DOHH2 (cell line): ENCODE measurements around the gene MMRN2.
A peak's percentile ranks its signal among the peaks of the same experiment; 100 is the strongest.

Experiments
- H3F3A ChIP-seq: fragments of 200-600 bp; sonication (generic), shearing (Covaris generic); 2 replicates; pipeline ENCODE4 v1.6.0; 2016; ENCODE audit warnings: antibody characterized with exemption, mild to moderate bottlenecking; ENCODE audit not compliant: control insufficient read depth, insufficient read depth
- H3K27ac ChIP-seq: fragments of 200-600 bp; sonication (generic); 2 replicates; pipeline ENCODE4 v1.5.1; 2014; ENCODE audit warnings: low read depth, mild to moderate bottlenecking, low read length, moderate library complexity
- H3K27me3 ChIP-seq: fragments of 200-600 bp; sonication (generic); 2 replicates; pipeline ENCODE4 v1.6.1; 2014; ENCODE audit warnings: mild to moderate bottlenecking, low read length, mixed read lengths; ENCODE audit not compliant: control insufficient read depth
- H3K36me3 ChIP-seq: fragments of 200-600 bp; sonication (generic); 2 replicates; pipeline ENCODE4 v1.6.1; 2014; ENCODE audit warnings: mild to moderate bottlenecking, low read length, moderate library complexity, mixed read lengths; ENCODE audit not compliant: control insufficient read depth
- H3K4me1 ChIP-seq: fragments of 200-600 bp; sonication (generic); 2 replicates; pipeline ENCODE4 v1.6.1; 2014; ENCODE audit warnings: mild to moderate bottlenecking, low read length, mixed read lengths; ENCODE audit not compliant: control insufficient read depth
- H3K4me2 ChIP-seq: fragments of 200-600 bp; sonication (generic); 2 replicates; pipeline ENCODE4 v1.6.0; 2014; ENCODE audit warnings: mild to moderate bottlenecking, low read length, moderate library complexity
- H3K4me3 ChIP-seq: fragments of 200-600 bp; sonication (generic); 2 replicates; pipeline ENCODE4 v1.5.1; 2014; ENCODE audit warnings: mild to moderate bottlenecking, low read length, mixed read lengths
- H3K79me2 ChIP-seq: fragments of 200-600 bp; sonication (generic); 2 replicates; pipeline ENCODE4 v1.6.1; 2014; ENCODE audit warnings: mild to moderate bottlenecking, low read length, mixed read lengths; ENCODE audit not compliant: control insufficient read depth
- H3K9me2 ChIP-seq: fragments of 200-600 bp; sonication (generic); replicated peaks from 2 replicates; pipeline ENCODE4 v1.6.1; 2014; ENCODE audit warnings: mild to moderate bottlenecking, low read length, mixed read lengths; ENCODE audit not compliant: control insufficient read depth
- H3K9me3 ChIP-seq: fragments of 200-600 bp; sonication (generic); 2 replicates; pipeline ENCODE4 v1.6.1; 2014; ENCODE audit warnings: antibody characterized with exemption, low read length, mixed read lengths; ENCODE audit not compliant: control insufficient read depth, insufficient read depth
- H4K20me1 ChIP-seq: fragments of 200-600 bp; sonication (generic); 2 replicates; pipeline ENCODE4 v1.6.0; 2014; ENCODE audit warnings: low read depth, mild to moderate bottlenecking, antibody characterized with exemption, low read length, moderate library complexity; ENCODE audit not compliant: control insufficient read depth, insufficient read depth
- CTCF ChIP-seq: fragments of 200-600 bp; sonication (generic); IDR thresholded peaks from one replicate; pipeline ENCODE4 v1.5.1; 2014; ENCODE audit warnings: antibody characterized with exemption, mild to moderate bottlenecking, low read depth, low read length; ENCODE audit not compliant: poor library complexity, severe bottlenecking
- EZH2phosphoT487 ChIP-seq: fragments of 200-600 bp; sonication (generic); IDR thresholded peaks from 2 replicates; pipeline ENCODE4 v1.6.1; 2017; ENCODE audit warnings: borderline replicate concordance, mild to moderate bottlenecking, antibody characterized with exemption, low read length, moderate library complexity, mixed read lengths

The MMRN2 gene

GRCh38 chr10:86899670-86900276 lies 57.6 kb downstream of the MMRN2 start:
- Histone ChIP-seq H3K4me1 (no peaks in the 10 kb centered on the region), H4K20me1 (0 out of 2 replicates have a peak, but pooled peaks cover 3% of the 10 kb centered on the region), H3K36me3 (no peaks in the 10 kb centered on the region), H3K4me2 (no peak overlapping the region), H3F3A (no peaks in the 10 kb centered on the region), H3K9me2 (no peaks in the 10 kb centered on the region), H3K27ac (no peak overlapping the region), H3K27me3 (peaks cover 16% of the 10 kb centered on the region), H3K79me2 (no peaks in the 10 kb centered on the region), H3K9me3 (no peaks in the 10 kb centered on the region), H3K4me3 (no peak overlapping the region)
- TF ChIP-seq EZH2phosphoT487 (no peak), CTCF (peak; percentile 58)

DNA sequence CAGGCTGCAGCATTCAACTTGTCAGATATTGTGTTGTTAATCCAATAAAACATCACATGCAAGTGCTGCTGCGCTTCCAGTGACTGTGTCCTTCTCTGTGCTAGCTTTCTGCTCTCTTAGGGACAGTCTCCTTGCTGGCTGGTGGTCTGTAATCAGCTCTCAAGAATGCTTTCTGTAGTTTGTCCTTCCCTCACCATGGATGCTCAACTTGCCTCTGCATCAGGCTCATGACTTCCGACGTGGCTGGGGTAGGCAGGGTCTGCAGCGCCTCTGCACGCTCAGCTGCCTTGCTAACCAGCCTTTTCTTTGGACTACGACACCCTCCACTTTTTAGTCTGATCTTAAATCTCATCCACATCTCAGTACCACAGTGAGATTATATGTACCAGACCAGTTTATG lies 58.3 kb downstream of the MMRN2 start:
- Histone ChIP-seq H3K79me2 (no peaks in the 10 kb centered on the region), H4K20me1 (0 out of 2 replicates have a peak, but pooled peaks cover 3% of the 10 kb centered on the region), H3K4me1 (no peaks in the 10 kb centered on the region), H3K9me2 (no peaks in the 10 kb centered on the region), H3K4me3 (no peak overlapping the region), H3K27ac (no peak overlapping the region), H3K9me3 (no peaks in the 10 kb centered on the region), H3F3A (no peaks in the 10 kb centered on the region), H3K27me3 (peaks cover 16% of the 10 kb centered on the region), H3K36me3 (no peaks in the 10 kb centered on the region), H3K4me2 (no peak overlapping the region)
- no peak for TF ChIP-seq EZH2phosphoT487
- no peak for TF ChIP-seq CTCF

DNA sequence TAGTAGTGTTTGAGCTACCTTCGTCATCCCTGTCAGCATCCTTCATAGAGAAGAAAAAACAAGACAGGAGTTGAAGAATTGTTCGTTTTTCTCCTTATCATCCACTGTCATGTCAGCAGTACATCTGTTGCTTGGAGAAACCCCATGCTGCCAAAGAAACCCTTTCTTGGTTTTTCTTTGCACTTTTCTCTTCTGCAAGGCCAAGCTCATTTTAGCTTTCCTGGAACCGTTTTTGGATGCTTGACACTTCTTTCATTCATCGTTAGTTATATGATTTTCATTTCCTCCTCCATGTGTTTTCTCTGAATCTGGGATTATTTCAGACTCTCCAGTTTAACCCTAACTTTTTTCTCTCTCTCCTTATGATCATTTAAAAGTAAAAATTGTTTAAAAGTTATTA lies 58.9 kb downstream of the MMRN2 start:
- Histone ChIP-seq H3K4me1 (no peaks in the 10 kb centered on the region), H3K9me2 (no peaks in the 10 kb centered on the region), H3K27me3 (peaks cover 16% of the 10 kb centered on the region), H3K4me3 (no peak overlapping the region), H4K20me1 (0 out of 2 replicates have a peak, but pooled peaks cover 3% of the 10 kb centered on the region), H3K36me3 (no peaks in the 10 kb centered on the region), H3K4me2 (no peak overlapping the region), H3K27ac (no peak overlapping the region), H3F3A (no peaks in the 10 kb centered on the region), H3K9me3 (no peaks in the 10 kb centered on the region), H3K79me2 (no peaks in the 10 kb centered on the region)
- TF ChIP-seq EZH2phosphoT487 (no peak), CTCF (no peak)
